Activated T-cell treated with anti-CD3 and anti-CD28 coated beads, Interleukin-2, amount 50 U/mL, for 48 hours (primary cell): ENCODE data around the gene SLC25A45.
"Not testable (repeated sequence)": the region's sequence is repeated elsewhere in the genome, so short reads cannot be mapped to it uniquely, and the experiment has no call there.

ENCODE experiments used
- DNase-seq, 2 experiments: peaks; one replicate each; pipeline ENCODE4 v3.0.0-alpha.2; 2020

SLC25A45 gene

GRCh38 chr11:65355776-65356393 lies 26.6 kb downstream of the SLC25A45 start:
- no peak for DNase-seq

GRCh38 chr11:65355013-65355775 lies 27.3 kb downstream of the SLC25A45 start:
- peak; percentile 54 to 58 for DNase-seq

GRCh38 chr11:65354265-65355012 lies 28.0 kb downstream of the SLC25A45 start, which contains the start of gene TIGD3:
Gene TIGD3 (plus strand): TSS chr11:65354751. CDS start chr11:65355809, 1,058 bp downstream.
- peak; percentile 99 for DNase-seq

- DNase-seq = no peak
Measured at GRCh38 chr11:65353900-65354264, 28.6 kb downstream of the SLC25A45 start.

- no peak for DNase-seq
Measured at GRCh38 chr11:65353376-65353775, 29.1 kb downstream of the SLC25A45 start.

GRCh38 chr11:65352783-65353182 lies 29.7 kb downstream of the SLC25A45 start:
- no peak for DNase-seq

- no peak for DNase-seq
Measured at GRCh38 chr11:65351511-65351910, 30.9 kb downstream of the SLC25A45 start.

DNA sequence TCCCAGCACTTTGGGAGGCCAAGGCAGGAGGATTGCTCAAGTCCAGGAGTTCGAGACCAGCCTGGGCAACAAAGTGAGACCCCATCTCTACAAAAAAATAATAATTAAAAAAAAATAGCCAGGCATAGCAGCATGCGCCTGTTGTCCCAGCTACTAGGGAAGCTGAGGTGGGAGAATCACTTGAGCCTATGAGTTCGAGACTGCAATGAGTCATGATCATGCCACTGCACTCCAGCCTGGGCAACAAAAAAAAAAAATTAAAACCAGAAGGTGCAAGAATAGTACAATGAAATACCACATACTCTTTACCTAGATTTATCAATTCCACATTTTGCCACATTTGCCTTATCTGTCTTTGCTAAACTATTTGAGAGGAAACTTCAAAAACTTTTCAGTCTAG lies 40.6 kb downstream of the SLC25A45 start:
- no peak for DNase-seq

- no peak for DNase-seq
Measured at GRCh38 chr11:65340226-65340625, 42.2 kb downstream of the SLC25A45 start.

- DNase-seq = no peak
Measured at GRCh38 chr11:65338676-65339075, 43.8 kb downstream of the SLC25A45 start.

DNA sequence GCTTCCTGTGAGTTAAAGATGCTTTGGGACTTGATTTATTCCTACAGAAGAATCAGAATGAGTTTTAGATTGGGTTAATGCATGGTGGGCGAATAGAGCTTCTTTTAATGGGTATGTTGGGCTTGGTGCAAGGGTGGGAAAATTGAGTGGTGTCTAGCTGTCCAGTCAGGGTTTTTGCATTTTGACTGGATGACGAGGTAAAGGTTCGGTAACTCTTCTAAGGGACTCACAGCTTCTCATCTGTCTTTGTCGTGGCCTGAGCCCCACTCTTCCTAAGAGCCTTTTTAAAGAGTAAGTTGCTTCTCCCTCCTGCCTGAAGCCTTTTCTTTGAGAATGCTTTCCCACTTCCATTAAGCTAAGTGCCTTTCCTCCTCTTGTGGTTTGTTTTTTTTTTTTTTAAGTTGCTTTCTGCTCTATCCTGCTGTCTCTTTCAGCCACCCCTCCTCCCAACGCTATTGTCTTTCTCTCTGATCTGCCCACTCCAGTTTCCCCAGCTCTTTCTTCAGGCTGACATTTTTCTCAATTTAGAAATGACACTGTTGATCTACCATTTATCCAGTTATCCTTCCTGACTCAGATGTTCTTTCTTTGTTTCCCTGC lies 47.6 kb downstream of the SLC25A45 start:
- no peak for DNase-seq

DNA sequence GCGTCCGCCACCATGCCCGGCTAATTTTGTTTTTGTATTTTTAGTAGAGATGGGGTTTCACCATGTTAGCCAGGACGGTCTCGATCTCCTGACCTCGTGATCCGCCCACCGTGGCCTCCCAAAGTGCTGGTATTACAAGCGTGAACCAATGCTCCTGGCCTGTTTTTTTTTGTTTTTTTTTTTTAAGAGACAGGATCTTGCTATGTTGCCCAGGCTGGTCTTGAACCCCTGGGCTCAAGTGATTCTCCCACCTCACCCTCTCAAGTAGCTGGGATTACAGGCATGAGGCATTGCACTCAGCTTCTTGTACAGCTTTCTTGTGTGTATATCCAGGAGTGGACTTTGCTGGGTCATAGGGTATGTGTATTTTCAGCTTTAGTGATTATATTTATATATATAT lies 49.9 kb downstream of the SLC25A45 start:
- DNase-seq = not testable (repeated sequence)

DNA sequence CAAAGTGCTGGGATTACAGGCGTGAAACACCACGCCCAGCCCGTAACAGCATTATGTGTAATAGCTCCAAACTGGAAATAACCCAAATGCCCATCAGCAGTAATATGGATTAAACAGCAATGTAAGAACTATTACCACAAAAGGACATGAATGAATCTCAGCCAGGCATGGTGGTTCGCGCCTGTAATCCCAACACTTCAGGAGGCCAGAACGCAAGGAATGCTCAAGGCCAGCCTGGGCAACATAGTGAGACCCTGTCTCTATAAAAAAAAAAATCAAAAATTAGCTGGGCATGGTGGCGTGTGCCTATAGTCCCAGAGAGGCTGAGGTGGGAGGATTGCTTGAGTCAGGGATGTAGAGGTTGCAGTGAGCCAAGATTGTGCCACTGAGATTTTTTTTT lies 51.9 kb downstream of the SLC25A45 start:
- no peak for DNase-seq

GRCh38 chr11:65329944-65330403 lies 52.5 kb downstream of the SLC25A45 start:
- DNase-seq = peak; percentile 85 to 88

GRCh38 chr11:65329478-65329877 lies 53.0 kb downstream of the SLC25A45 start:
- DNase-seq = no peak

DNA sequence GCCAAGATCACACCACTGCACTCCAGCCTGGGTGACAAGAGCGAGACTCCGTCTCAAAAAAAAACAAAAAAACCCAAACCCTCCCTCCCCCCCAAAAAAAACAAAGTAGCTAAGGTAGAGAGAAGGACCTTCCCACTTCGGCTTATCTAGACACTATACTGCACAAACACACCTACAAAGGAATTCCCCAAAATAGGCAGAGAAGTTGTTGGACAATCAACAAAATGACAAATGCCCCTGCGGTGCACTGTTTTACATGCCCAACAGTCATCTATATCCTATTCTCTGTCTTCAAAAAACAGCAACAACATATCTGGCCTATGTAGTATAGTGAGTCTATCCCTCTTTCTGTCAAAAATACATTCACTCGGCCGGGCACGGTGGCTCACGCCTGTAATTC lies 55.4 kb downstream of the SLC25A45 start:
- DNase-seq = no peak

GRCh38 chr11:65325435-65325834 lies 57.0 kb downstream of the SLC25A45 start:
- DNase-seq = no peak
